GM18502 (cell line): ENCODE data around the gene TNNT2.

ENCODE experiments used
- ATAC-seq: cut with Tn5 transposase; IDR thresholded peaks from one replicate; pipeline ENCODE4 v1.9.1; 2021; ENCODE audit warnings: mild to moderate bottlenecking; ENCODE audit not compliant: unreplicated experiment, poor library complexity

The TNNT2 gene

GRCh38 chr1:201379733-201380242 is 2.3 kb upstream of the TNNT2 start:
- no peak for ATAC-seq

DNA sequence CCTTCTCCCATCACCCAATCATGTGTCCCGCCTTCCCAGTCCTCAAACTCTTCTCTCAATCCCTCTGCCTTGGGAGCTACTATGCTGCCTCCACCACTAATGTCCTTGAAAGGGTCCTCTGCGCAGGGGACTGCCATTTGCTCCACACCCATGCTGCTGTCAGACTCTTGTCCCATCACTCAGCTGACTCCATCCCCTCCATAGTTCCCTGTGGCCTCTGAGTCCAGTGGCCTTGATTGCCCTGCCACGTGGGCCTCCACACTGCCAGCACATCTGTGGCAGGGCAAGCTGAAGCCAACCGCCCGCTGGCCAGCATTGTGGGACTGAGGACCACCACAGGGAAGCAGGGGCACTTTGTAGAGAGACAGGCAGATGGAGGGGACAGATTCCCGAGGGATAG is 1.3 kb upstream of the TNNT2 start:
- ATAC-seq, result no peak

DNA sequence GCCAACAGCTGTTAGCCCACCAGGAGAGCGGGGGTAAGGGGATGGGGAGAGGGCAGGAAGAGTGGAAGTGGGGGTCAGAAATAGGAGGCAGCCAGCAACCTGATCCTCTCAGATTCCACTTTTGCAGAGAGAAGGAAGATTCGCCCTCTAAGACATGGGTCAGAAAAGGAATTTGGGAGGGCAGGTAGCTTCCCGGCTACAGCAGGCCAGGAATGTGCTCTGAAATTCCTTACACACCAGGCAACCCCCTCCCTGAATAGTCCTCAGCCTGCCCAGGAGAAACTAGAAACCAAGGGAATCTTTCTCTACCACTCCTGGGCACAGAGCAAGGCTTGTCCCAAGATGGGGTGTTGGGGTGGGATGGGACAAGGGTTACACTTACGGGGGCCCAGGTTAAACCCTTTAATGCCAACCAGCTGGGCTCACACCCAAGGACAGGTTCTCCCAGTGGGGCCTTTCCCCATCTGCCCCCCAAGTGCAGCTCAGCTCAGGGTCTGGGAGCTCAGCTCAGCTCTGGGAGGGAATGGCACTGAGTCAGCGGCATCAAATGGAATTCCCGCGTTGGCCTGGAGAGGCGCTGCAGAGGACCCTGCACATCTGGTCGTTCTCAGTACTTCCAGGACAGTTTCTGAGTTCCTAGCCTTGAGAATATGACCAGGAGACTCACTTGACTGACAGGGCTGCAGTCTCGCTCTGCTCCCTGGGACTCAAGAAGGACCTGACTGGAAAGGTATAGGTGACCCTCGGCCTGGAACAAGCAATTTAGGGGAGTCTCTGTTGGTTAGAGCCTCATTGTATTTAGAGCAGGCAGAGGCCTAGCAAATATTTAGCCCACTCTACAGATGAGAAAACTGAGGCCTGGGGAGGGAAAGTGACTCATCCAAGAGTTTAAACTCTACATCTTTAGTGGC is 761 bp downstream of the TNNT2 start:
- ATAC-seq, result no peak

- ATAC-seq, result no peak
Measured at GRCh38 chr1:201376107-201376463, 1.4 kb downstream of the TNNT2 start.

DNA sequence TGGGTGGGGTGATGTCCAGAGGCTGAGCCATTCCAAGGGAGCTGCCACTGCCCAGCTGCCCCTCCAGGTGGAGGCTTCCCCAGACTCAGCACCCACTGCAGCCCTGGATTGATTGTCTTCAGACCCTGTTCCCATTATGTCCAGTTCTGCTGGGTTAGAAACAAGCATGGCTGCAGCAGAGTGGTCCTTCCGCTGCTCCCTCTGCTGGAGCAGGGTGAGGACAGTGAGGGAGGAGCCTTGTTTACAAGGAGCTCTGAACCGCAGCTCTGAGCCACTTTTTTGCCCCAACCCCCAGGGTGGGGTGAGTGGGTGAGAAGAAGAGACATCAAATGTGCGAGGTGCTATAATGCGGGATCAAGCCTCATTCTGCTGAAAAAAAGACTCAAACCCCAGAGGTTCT is 2.3 kb downstream of the TNNT2 start:
- no peak for ATAC-seq

- ATAC-seq, result no peak
Measured at GRCh38 chr1:201374364-201374763, 3.1 kb downstream of the TNNT2 start.

DNA sequence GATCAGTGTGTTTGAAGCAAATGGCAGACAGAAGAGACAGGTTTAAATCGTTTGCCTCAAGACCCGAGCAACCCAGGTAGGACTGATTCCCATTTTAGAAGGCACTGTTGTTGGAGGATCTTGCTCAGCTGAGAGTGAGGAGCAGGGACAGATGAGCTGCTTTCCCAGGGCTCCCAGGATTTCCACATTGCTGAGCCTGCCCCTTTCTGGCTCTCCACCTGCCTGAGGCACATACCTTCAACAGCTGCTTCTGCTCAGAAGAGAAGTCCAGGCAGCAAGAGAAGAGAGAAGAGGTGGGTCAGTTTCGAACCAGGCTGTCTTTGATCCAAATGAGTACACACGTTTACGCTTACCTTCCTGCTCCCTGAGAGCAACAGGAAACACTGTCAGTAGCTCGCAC is 5.7 kb downstream of the TNNT2 start:
- ATAC-seq, result no peak

DNA sequence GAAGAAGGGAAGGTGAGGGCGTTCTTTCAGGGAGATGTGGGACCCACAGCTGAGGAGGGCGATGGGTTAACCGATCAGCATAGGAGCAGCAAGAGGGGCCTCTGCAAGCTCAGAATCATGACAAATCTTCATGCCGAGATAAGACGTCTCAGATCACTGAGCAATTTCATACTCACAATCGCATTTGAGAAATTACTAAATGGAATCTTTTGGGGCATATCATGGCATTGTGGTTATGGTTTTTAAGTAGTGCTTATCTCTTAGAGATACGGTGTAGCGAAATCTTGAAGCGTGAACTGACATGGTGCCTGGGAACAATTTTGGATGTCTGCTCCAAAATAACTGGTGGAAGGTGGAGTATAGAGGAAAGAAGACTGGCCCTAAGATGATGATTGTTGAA is 6.2 kb downstream of the TNNT2 start:
- ATAC-seq, result no peak

- no peak for ATAC-seq
Measured at GRCh38 chr1:201370500-201370899, 7.0 kb downstream of the TNNT2 start.

GRCh38 chr1:201369209-201369608 is 8.3 kb downstream of the TNNT2 start:
- no peak for ATAC-seq

- ATAC-seq, result no peak
Measured at GRCh38 chr1:201366696-201367095, 10.8 kb downstream of the TNNT2 start.

DNA sequence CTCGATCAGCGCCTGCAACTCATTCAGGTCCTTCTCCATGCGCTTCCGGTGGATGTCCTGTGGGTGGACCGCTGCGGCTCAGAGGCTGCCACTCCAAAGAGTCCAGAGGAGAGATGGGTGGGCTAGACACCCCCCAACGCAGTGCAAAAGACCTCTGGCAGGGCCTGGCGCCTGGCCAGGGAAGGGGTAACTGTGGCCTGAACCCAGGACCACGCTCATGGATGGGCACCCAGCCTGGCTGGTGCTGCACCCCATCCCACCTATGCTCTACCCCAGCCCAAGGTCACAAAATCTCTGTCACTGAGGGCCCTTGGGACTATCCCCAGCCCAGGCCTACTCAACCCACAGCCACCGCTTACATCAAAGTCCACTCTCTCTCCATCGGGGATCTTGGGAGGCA is 12.2 kb downstream of the TNNT2 start:
- no peak for ATAC-seq

GRCh38 chr1:201364808-201365105 is 12.7 kb downstream of the TNNT2 start:
- no peak for ATAC-seq

GRCh38 chr1:201363467-201363866 is 14.0 kb downstream of the TNNT2 start:
- no peak for ATAC-seq

GRCh38 chr1:201362906-201363305 is 14.6 kb downstream of the TNNT2 start:
- no peak for ATAC-seq

DNA sequence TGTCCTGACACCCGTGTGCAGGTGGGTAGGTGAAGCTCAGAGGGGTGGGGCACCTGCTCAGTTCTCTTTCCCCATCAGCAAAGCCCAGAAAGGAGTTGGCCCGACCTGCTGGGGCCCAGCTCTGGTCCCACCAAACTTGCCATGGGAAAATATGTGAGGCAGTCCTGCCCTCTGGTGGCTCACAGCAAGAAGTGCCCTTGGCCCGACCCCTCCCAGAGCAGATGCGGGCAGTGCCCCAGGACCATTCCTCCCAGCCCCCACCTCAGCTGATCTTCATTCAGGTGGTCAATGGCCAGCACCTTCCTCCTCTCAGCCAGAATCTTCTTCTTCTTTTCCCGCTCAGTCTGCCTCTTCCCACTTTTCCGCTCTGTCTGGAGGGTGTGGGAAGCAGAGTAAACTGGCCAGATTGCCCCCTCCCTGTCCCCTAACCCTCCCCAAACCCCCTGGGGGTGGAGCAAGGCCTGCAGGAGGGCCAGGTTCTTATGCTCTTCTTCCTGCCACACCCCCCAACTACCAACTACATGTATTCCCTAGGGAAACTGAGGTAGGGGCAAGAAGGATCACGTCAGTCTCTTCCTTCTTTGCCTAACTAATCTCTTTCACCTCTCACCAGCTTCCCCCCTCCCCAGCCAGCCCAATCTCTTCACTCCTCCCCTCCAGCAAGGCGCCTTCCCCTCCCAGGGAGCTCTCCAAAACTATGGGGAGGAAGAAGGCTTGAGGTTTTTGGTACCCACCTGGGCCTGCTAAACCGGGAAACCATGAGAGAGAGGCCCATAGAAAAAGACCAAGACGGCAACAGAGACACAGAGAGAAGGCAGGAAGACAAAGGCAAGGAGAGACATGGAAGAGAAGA is 15.6 kb downstream of the TNNT2 start:
- no peak for ATAC-seq

DNA sequence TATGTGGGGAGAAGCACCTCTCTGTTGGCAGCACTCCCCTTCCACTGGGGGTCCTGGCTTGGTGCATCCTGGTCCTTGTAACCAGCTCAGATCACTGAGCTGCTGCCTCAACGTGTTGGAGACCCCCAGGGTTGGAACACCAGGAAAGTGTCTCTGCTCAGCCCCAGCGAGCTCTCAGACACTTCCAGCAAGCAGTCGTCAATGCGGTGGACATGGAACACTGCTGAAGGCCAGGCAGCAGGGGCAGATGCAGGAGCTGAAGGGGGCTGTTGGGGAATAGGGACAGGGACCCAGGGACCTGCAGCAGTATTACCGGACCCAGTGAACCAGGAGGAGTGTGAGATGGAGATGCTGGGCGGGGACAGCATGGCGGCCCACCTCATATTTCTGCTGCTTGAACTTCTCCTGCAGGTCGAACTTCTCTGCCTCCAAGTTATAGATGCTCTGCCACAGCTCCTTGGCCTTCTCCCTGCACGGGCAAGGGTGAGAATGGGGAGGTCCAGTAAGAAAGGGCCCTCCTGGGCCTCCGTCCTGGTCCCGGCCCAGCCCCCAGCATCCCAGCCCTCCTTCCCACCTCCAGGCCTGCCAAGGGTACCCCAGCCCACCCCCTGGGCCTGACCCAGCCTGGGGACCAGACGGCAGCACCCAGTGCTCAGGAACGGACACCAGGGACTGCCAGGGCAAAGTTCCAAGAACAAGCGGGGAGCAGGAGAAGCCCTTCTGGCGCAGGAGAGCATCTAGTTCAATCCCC is 16.4 kb downstream of the TNNT2 start:
- ATAC-seq, result no peak

GRCh38 chr1:201360486-201360885 is 17.0 kb downstream of the TNNT2 start:
- ATAC-seq, result no peak

GRCh38 chr1:201359873-201360210 is 17.6 kb downstream of the TNNT2 start:
- ATAC-seq, result no peak

DNA sequence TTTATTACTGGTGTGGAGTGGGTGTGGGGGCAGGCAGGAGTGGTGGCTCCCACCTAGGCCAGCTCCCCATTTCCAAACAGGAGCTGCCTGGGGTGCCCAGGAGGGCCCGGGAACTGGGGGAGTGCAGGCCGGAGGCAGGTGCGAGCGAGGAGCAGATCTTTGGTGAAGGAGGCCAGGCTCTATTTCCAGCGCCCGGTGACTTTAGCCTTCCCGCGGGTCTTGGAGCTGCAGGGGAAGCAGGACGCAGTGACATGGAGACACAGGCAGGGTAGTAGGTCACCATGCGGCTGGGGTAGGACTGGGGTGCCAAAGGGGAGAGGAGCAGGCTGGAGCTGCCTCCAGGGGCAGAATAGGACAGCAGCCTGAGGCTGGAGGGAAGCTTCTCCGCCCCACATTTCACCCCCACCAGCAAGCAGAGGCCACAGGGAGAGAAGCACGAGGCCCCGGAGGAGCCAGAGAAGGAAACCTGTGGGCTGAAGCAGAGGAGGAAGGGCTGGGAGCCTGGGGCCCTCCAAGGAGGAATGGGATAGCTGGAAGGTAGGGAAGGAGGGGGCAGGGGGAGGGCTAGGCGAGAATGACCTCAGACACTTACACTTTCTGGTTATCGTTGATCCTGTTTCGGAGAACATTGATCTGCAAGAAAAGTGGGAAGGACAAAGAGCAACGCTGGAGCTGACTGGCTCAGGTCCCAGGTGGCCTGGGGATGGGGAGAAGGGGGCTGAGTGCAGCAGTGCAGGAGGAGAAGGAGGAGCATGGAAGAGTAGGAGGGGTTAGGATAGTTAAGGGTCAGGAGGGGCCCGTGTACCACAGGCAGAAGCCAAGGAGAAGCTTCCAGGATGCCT is 18.2 kb downstream of the TNNT2 start:
- no peak for ATAC-seq
